Skeletal muscle tissue (tissue), 4 donors: ENCODE results near the gene PIGL. TPM values are rescaled to one million over a fixed set of nuclear protein-coding genes. Genes with fewer than 3 reads are reported as not detected.
"Not testable (repeated sequence)": the region's sequence is repeated elsewhere in the genome, so short reads cannot be mapped to it uniquely, and the experiment has no call there.

Source experiments
- H3K27ac ChIP-seq: one replicate; pipeline ENCODE4 v1.7.0; 2013; ENCODE audit warnings: mild to moderate bottlenecking, low read depth, low read length, inconsistent platforms
- H3K27me3 ChIP-seq, 3 donors: one replicate each; pipeline ENCODE4 v1.7.0; 2013; ENCODE audit warnings: low read length in 3 of 3; ENCODE audit not compliant: control insufficient read depth in 3 of 3, insufficient read depth in 3 of 3
- H3K36me3 ChIP-seq, 3 donors: one replicate each; pipeline ENCODE4 v1.7.0; 2013; ENCODE audit warnings: low read length in 3 of 3; ENCODE audit not compliant: control insufficient read depth in 3 of 3, insufficient read depth in 3 of 3
- H3K4me1 ChIP-seq, 3 donors: one replicate each; pipeline ENCODE4 v1.7.0; 2013; ENCODE audit warnings: low read length in 3 of 3, mild to moderate bottlenecking in 3 of 3; ENCODE audit not compliant: control insufficient read depth in 3 of 3, insufficient read depth in 3 of 3
- H3K4me3 ChIP-seq, 3 donors: one replicate each; pipeline ENCODE4 v1.7.0; 2013; ENCODE audit warnings: low read length in 3 of 3
- H3K9ac ChIP-seq, 3 donors: one replicate each; pipeline ENCODE4 v1.7.0; 2013; ENCODE audit warnings: low read length in 3 of 3, mild to moderate bottlenecking in 3 of 3, moderate library complexity in 2 of 3, low read depth in 1 of 3
- H3K9me3 ChIP-seq, 3 donors: one replicate each; pipeline ENCODE4 v1.7.0; 2013; ENCODE audit warnings: low read length in 3 of 3; ENCODE audit not compliant: control insufficient read depth in 3 of 3
- total RNA-seq: library from RNA; depleted of rRNA; stranded (reverse); fragments of >200 nt; gene quantifications from one replicate; pipeline ENCODE4 v1.2.3, GENCODE V29; 2014
- donor health status: Osteomylitis.

PIGL gene
- total RNA-seq, 1 donor from 2014 or later = 12.5 TPM

- Histone ChIP-seq H3K9me3 (no peaks in the 10 kb centered on the region), H3K27me3 (no peaks in the 10 kb centered on the region), H3K4me3 (peak overlapping the region; percentile 38 to 61 (median 51))
Measured at GRCh38 chr17:16286009-16286946, 69.3 kb downstream of the PIGL start.

GRCh38 chr17:16286947-16287562 lies 70.0 kb downstream of the PIGL start:
- Histone ChIP-seq H3K4me3 (no peak overlapping the region), H3K9ac (peak overlapping the region; percentile 38 to 74 (median 62)), H3K4me1 (peaks cover 20 to 25% (median 25%) of the 10 kb centered on the region in 3 donors), H3K27me3 (no peaks in the 10 kb centered on the region), H3K9me3 (no peaks in the 10 kb centered on the region), H3K36me3 (no peaks in the 10 kb centered on the region), H3K27ac (peak overlapping the region; percentile 88)

More at GRCh38 chr17:16286009-16286946, 69.3 kb downstream of the PIGL start:
- H3K36me3 ChIP-seq = no peaks in the 10 kb centered on the region
- H3K9ac ChIP-seq = peak overlapping the region; percentile 58 to 74 (median 62)
- peaks cover 20 to 25% (median 25%) of the 10 kb centered on the region in 3 donors for H3K4me1 ChIP-seq
- H3K27ac ChIP-seq = peak overlapping the region; percentile 88

DNA sequence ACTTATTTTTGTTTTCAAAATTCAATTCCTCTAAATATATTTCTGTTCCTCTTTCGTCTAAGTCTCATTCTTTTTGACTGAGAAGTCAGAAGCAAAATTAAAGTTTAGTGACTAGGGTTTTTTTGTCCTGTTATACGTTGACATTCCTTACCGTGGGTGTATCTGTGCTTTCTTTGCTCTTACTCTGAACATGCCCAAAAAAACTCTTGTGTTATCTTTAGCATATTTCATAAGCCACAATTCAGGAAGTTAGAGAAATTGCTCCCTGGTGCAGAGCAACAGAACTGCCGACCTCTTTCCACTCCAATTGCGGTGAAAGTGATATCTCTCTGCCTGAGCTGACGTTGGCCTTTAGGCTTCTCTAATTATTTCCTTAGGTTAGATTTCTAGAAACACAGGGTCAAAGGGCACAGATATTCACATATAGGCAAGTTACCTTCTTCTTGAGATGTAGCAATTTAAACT lies 70.6 kb downstream of the PIGL start:
- Histone ChIP-seq H3K4me3 (no peak overlapping the region), H3K36me3 (no peaks in the 10 kb centered on the region), H3K4me1 (peaks cover 20 to 25% (median 25%) of the 10 kb centered on the region in 3 donors), H3K27me3 (no peaks in the 10 kb centered on the region), H3K9me3 (no peaks in the 10 kb centered on the region), H3K9ac (peak overlapping the region in 1 of 3 donors; percentile 38), H3K27ac (peak overlapping the region; percentile 88)

DNA sequence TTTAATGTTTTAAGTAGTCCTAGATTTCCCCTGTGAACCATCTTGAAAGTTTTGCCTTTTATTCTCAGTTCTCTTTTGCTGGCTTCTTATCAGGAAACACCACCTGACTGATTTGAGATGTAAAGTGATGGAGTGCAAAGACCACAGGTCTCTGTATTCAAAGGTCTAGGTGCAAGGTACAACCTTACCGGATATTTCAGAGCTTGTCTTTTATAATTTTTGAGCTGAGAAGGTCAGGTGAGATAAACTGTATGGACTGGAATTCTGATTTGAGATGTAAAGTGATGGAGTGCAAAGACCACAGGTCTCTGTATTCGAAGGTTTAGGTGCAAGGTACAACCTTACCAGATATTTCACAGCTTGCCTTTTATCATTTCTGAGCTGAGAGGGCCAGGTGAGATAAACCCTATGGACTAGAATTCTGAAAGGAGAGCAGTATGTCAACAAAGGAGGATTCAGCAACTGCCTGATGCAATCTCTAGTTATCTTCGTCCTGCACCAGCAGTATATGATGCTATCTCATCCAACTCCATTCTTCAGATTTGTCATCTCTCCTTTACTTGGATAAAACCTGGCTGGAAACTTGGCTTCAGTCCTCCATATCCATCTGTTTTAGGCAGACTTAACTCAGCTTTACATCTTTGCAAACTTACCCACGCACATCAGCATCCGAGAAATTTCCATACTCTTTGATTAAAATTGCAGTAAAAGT lies 72.0 kb downstream of the PIGL start:
- Histone ChIP-seq H3K4me1 (peaks cover 20 to 25% (median 25%) of the 10 kb centered on the region in 3 donors), H3K27me3 (no peaks in the 10 kb centered on the region), H3K36me3 (no peaks in the 10 kb centered on the region), H3K27ac (no peak overlapping the region), H3K9ac (no peak overlapping the region), H3K4me3 (no peak overlapping the region), H3K9me3 (no peaks in the 10 kb centered on the region)

- H3K9me3 ChIP-seq = no peaks in the 10 kb centered on the region
- H3K36me3 ChIP-seq = no peaks in the 10 kb centered on the region
- no peaks in the 10 kb centered on the region for H3K4me1 ChIP-seq
- H3K9ac ChIP-seq = no peak overlapping the region
- H3K27me3 ChIP-seq = no peaks in the 10 kb centered on the region
- H3K27ac ChIP-seq = no peak overlapping the region
- no peak overlapping the region for H3K4me3 ChIP-seq
Measured at GRCh38 chr17:16293931-16294330, 76.9 kb downstream of the PIGL start.

DNA sequence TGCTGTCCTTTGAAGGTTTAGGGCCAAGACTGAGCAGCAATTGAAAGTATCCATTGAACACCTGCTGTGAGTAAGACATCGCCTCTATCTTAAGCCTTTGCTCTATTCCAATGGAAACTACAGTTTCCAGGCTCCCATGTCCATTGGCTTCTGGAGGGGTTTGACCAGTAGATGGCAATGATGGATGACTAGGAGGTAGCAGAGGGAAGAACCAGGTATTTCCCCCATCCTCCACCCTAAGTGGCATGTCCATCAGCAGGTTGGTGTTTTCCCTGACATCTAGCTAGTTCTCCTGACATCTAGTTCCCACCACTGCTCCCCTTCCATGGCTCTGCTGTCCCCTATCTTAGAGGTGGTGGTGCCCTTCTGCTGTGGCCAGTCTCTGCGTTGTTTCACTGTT lies 77.5 kb downstream of the PIGL start:
- H3K36me3 ChIP-seq = peaks cover 0 to under 1% (median 0%) of the 10 kb centered on the region in 3 donors
- H3K9ac ChIP-seq = no peak overlapping the region
- no peak overlapping the region for H3K4me3 ChIP-seq
- no peaks in the 10 kb centered on the region for H3K27me3 ChIP-seq
- H3K9me3 ChIP-seq = no peaks in the 10 kb centered on the region
- H3K27ac ChIP-seq = no peak overlapping the region
- H3K4me1 ChIP-seq = no peaks in the 10 kb centered on the region

DNA sequence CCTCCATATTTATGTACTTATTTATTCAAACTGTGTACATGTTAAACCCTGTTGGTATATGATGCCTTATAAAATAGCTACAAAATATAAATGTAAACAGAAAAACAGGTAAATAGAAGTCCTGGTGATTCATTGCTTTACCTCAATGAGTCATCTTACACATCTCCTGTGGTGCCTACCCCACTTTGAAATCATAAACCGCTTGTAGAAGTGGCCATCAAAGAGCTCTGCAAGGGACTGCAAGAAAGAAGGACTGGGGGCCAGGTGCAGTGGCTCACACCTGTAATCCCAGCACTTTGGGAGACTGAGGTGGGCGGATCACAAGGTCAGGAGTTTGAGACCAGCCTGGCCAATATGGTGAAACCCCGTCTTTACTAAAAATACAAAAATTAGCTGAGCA lies 79.1 kb downstream of the PIGL start:
- not testable (repeated sequence) for H3K9ac ChIP-seq, H3K27ac ChIP-seq, H3K9me3 ChIP-seq

GRCh38 chr17:16297367-16298139 lies 80.5 kb downstream of the PIGL start:
- H3K9ac ChIP-seq = peak overlapping the region in 1 of 3 donors; percentile 10
- H3K4me3 ChIP-seq = no peak overlapping the region
- no peak overlapping the region for H3K27ac ChIP-seq
- no peaks in the 10 kb centered on the region for H3K4me1 ChIP-seq
- H3K36me3 ChIP-seq = peaks cover 7 to 11% (median 7%) of the 10 kb centered on the region in 3 donors
- H3K27me3 ChIP-seq = no peaks in the 10 kb centered on the region
- no peaks in the 10 kb centered on the region for H3K9me3 ChIP-seq

More for the DNA sequence above, 79.1 kb downstream of the PIGL start:
- not testable (repeated sequence) for H3K36me3 ChIP-seq, H3K27me3 ChIP-seq, H3K4me1 ChIP-seq, H3K4me3 ChIP-seq

DNA sequence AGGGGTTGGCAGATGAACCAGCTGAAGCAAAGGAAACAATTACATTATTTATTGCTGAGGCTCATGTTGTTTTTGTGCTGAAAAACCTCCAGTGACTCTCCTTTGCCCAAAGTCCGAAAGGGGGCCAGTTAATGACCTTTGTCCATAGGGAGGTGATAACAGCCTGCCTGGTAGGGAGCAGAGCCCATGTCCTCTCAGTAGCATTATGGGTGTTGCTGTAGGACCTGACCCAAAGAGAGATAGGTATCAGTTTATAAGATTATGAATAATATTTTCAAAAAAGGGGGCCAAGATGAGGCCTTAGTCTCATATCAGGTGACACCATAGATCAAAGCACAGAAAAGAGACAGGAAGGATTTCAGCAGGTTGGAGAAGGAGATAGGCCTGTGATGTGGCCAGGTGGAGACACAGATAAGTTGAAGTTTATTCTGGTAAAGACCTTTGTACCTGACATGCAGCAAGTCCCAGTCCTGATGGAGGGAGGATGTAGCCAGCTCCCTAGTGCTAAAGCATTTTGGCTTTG lies 81.2 kb downstream of the PIGL start:
- H3K27me3 ChIP-seq = no peaks in the 10 kb centered on the region
- H3K36me3 ChIP-seq = peaks cover 7 to 11% (median 9%) of the 10 kb centered on the region in 3 donors
- H3K9ac ChIP-seq = no peak overlapping the region
- H3K9me3 ChIP-seq = no peaks in the 10 kb centered on the region
- H3K27ac ChIP-seq = no peak overlapping the region
- H3K4me1 ChIP-seq = no peaks in the 10 kb centered on the region
- H3K4me3 ChIP-seq = no peak overlapping the region
